A549 (cell line): Measurements from ENCODE around the gene PRKAR2B. TPM values are rescaled to one million over a fixed set of nuclear protein-coding genes. Genes with fewer than 3 reads are reported as not detected.

Experiments used
- ATAC-seq, 2 experiments: fragments of 200-7000 bp in 1 of 2; fragments of >200 bp in 1 of 2; cut with Nextera tagmentation in 1 of 2; cut with Tn5 transposase in 1 of 2; 3 replicates each; pipeline versions ENCODE4 v1.8.0 to v1.9.1; 2018 to 2020; ENCODE audit warnings: mild to moderate bottlenecking in 1 of 2, moderate library complexity in 1 of 2
- CTCF ChIA-PET: fragments of 300-600 bp; sonication (Branson Sonifier 250); formaldehyde crosslinking; extraction: SDS; loops from one replicate; lab custom pipeline; 2021; ENCODE audit warnings: antibody characterized with exemption, inconsistent platforms; lab: Yijun Ruan, JAX
- POLR2A ChIA-PET: fragments of 350-600 bp; formaldehyde crosslinking; extraction: SDS; loops from one replicate; lab custom pipeline; 2021; ENCODE audit warnings: antibody characterized with exemption, inconsistent platforms; lab: Yijun Ruan, JAX
- DNase-seq, 2 experiments: peaks; one replicate each; pipeline versions ENCODE4 v3.0.0 to v3.0.0-alpha.2; 2011 to 2016; ENCODE audit warnings: low read depth in 1 of 2, low spot score in 1 of 2
- FAIRE-seq: peaks from 2 replicates; lab custom pipeline; 2011; peaks lifted over from hg19 to GRCh38; lab: Jason Lieb, UNC
- H3K27ac ChIP-seq, 2 experiments: fragments of >200 bp; sonication (Bioruptor Twin); formaldehyde crosslinking; 3 replicates each; pipeline ENCODE4 v1.5.1; 2016 to 2017
- H3K4me1 ChIP-seq: fragments of >200 bp; sonication (Bioruptor Twin); formaldehyde crosslinking; 3 replicates; pipeline ENCODE4 v1.6.1; 2016
- H3K4me2 ChIP-seq: fragments of >200 bp; sonication (Bioruptor Twin); formaldehyde crosslinking; 3 replicates; pipeline ENCODE4 v1.6.1; 2016
- H3K4me3 ChIP-seq: fragments of >200 bp; sonication (Bioruptor Twin); formaldehyde crosslinking; 3 replicates; pipeline ENCODE4 v1.5.1; 2016
- H3K9me3 ChIP-seq: fragments of >200 bp; sonication (Bioruptor Twin); formaldehyde crosslinking; 3 replicates; pipeline ENCODE4 v1.6.1; 2016
- CBX2 ChIP-seq: fragments of 200-600 bp; sonication (generic); IDR thresholded peaks from 2 replicates; pipeline ENCODE4 v1.6.1; 2016; ENCODE audit warnings: low read depth, mild to moderate bottlenecking, borderline replicate concordance
- CHD2 ChIP-seq: fragments of 150-350 bp; IDR thresholded peaks from 2 replicates; pipeline ENCODE4 v1.6.1; 2014; ENCODE audit warnings: low read length; ENCODE audit not compliant: partially characterized antibody
- EHF ChIP-seq: fragments of 250-450 bp; sonication (Bioruptor Pico); IDR thresholded peaks from 2 replicates; pipeline ENCODE4 v1.5.0; 2020; ENCODE audit warnings: mild to moderate bottlenecking
- EHMT2 ChIP-seq: fragments of 200-600 bp; sonication (generic); IDR thresholded peaks from 2 replicates; pipeline ENCODE4 v1.6.1; 2016; ENCODE audit warnings: antibody characterized with exemption, low read depth, mild to moderate bottlenecking, moderate library complexity
- EP300 ChIP-seq, 2 experiments: fragments of >200 bp; sonication (Bioruptor Twin); formaldehyde crosslinking; IDR thresholded peaks; 2 replicates in 1 of 2; 3 replicates in 1 of 2; pipeline ENCODE4 v1.6.1; 2016 to 2017
- FOSB ChIP-seq: fragments of 250-450 bp; sonication (Bioruptor Pico); IDR thresholded peaks from 2 replicates; pipeline ENCODE4 v1.5.0; 2020; ENCODE audit warnings: mild to moderate bottlenecking, moderate library complexity
- GATA3 ChIP-seq: IDR thresholded peaks from 2 replicates; pipeline ENCODE4 v1.6.1; 2012; ENCODE audit warnings: borderline replicate concordance
- HOXA7 ChIP-seq: fragments of 250-450 bp; sonication (Bioruptor Pico); IDR thresholded peaks from 2 replicates; pipeline ENCODE4 v1.5.0; 2020; ENCODE audit warnings: mild to moderate bottlenecking, moderate library complexity
- HOXB13 ChIP-seq: fragments of 250-450 bp; sonication (Bioruptor Pico); IDR thresholded peaks from 2 replicates; pipeline ENCODE4 v1.5.0; 2020; ENCODE audit warnings: low read depth, mild to moderate bottlenecking, moderate library complexity
- JUNB ChIP-seq: fragments of >200 bp; sonication (Bioruptor Twin); formaldehyde crosslinking; IDR thresholded peaks from 2 replicates; pipeline ENCODE4 v1.6.1; 2016
- MAZ ChIP-seq: fragments of 150-350 bp; IDR thresholded peaks from 2 replicates; pipeline ENCODE4 v1.6.1; 2014; ENCODE audit warnings: antibody characterized with exemption, low read depth, low read length, borderline replicate concordance
- NFE2L2 ChIP-seq: fragments of 150-350 bp; conservative IDR thresholded peaks from 2 replicates; pipeline ENCODE4 v1.6.1; 2014; ENCODE audit warnings: low read length
- POLR2A ChIP-seq: IDR thresholded peaks from 2 replicates; pipeline ENCODE4 v1.6.1; 2012; ENCODE audit warnings: mild to moderate bottlenecking, low read length
- RNF2 ChIP-seq: fragments of 200-600 bp; sonication (generic); IDR thresholded peaks from 2 replicates; pipeline ENCODE4 v1.6.1; 2016; ENCODE audit warnings: low read depth, mild to moderate bottlenecking, antibody characterized with exemption, moderate library complexity, borderline replicate concordance
- SMC3 ChIP-seq: fragments of >200 bp; sonication (Bioruptor Twin); formaldehyde crosslinking; IDR thresholded peaks from 3 replicates; pipeline ENCODE4 v1.6.1; 2018; ENCODE audit warnings: inconsistent platforms
- ZC3H11A ChIP-seq: fragments of 450-650 bp; IDR thresholded peaks from 2 replicates; pipeline ENCODE4 v1.6.1; 2014; ENCODE audit warnings: antibody characterized with exemption, mild to moderate bottlenecking
- ZFP36 ChIP-seq: fragments of 450-650 bp; IDR thresholded peaks from 2 replicates; pipeline ENCODE4 v1.6.1; 2014; ENCODE audit warnings: borderline replicate concordance; ENCODE audit not compliant: partially characterized antibody
- WGBS: methylation state at CpG from one replicate; pipeline ENCODE4 v1.1.6; 2017; ENCODE audit errors: missing lambda C conversion rate; 5-methylcytosine and 5-hydroxymethylcytosine counted together
- polyA plus RNA-seq, 4 experiments: library from polyadenylated mRNA; depleted of rRNA in 3 of 4; stranded (reverse); fragments of >200 nt; fragmentation: RNase III in 1 of 4; extraction: RNeasy Plus Mini Kit Qiagen cat#74134 plus additional on column Dnase treatment in 1 of 4; gene quantifications; 2 replicates in 3 of 4; 3 replicates in 1 of 4; pipeline ENCODE4 v1.2.3, GENCODE V29; 2011 to 2017
- TF ChIP-seq, protein P1 (sequence below): fragments of 450-650 bp; IDR thresholded peaks from 2 replicates; pipeline ENCODE4 v1.6.1; 2014; ENCODE audit warnings: antibody characterized with exemption
- TF ChIP-seq, protein P2 (sequence below): IDR thresholded peaks from 2 replicates; pipeline ENCODE4 v1.6.1; 2012
- TF ChIP-seq, protein P3 (sequence below): fragments of >200 bp; sonication (Bioruptor Twin); formaldehyde crosslinking; IDR thresholded peaks from 3 replicates; pipeline ENCODE4 v1.5.1; 2016
- TF ChIP-seq, protein P4 (sequence below): fragments of 150-350 bp; IDR thresholded peaks from 2 replicates; pipeline ENCODE4 v1.6.1; 2014; ENCODE audit warnings: low read depth, mild to moderate bottlenecking, low read length

The PRKAR2B gene
- polyA plus RNA-seq, 2 of the 4 experiments (the other 2 are of a cell fraction) = 3.6 to 4.4 TPM

DNA sequence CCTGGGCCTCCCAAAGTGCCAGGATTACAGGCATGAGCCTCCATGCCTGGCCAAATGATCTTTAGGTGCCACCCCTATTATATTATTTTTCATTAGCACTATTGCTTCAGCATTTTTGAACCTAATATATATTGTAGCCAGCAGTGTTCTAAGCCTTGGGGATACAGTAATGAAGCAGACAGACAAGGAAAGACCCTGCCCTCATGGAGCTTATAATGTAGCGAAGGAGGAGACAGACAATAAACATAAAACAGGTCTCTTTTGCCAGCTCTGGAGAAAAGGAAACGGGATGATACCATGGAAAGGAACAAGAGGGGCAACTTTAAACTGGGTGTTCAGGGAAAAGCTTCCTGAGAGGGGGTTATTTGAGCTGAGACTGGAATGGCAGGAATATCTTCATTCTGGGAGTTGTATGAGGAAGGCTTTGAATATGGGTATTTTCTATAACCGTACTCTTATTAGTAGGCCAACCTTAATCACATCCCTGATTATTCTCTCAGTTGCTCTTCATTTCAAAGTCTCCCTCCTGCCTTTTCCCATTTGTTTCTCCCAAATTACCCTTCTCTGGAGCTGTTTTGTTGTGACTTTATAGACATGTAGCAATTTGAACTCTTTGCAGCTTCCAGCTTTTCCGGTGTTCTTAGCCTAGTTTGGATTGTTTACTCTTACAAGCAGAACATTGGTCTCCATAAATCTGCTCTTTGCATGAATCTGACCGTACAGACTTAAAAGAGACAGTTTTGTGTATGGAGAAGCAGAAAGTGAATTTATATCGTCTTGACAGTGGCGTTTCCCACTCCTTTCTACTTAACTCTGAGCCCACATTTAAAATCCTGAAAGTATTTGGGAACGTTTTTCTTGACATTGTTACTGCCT is 19.0 kb downstream of the PRKAR2B start:
- no peak overlapping the region for H3K27ac ChIP-seq

DNA sequence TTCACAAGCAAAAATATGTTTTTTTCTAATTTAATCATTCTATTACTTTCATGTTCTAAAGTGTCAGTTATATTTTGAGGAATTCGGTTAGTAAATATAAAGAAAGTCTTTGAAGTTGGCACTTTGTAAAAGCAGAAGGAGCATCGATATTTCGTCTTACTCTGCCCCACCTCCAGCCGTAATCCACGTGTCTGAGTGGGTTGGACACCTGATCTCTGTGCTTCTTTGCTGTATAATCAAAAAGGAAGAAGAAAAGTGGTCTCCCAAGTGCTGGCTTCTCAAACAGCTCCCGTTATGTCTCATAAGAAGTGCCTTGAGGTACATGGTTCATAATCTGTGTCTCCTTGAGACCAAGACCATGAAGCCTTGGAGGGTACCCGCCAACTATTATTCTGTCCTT is 19.8 kb downstream of the PRKAR2B start:
- CTCF ChIA-PET = interaction anchor here (0.8 kb wide), 1 partner anchor 40 kb away, joined by 3 read pairs; no protein-coding TSS in a partner anchor
- H3K4me1 ChIP-seq = no peaks in the 10 kb centered on the region
- 73% methylated on average over 7 of the region's 7 CpGs for WGBS

More for the DNA sequence above, 19.0 kb downstream of the PRKAR2B start:
- ChIA-PET POLR2A (no interaction called here), CTCF (no interaction called here)
- TF ChIP-seq, protein P1, sequence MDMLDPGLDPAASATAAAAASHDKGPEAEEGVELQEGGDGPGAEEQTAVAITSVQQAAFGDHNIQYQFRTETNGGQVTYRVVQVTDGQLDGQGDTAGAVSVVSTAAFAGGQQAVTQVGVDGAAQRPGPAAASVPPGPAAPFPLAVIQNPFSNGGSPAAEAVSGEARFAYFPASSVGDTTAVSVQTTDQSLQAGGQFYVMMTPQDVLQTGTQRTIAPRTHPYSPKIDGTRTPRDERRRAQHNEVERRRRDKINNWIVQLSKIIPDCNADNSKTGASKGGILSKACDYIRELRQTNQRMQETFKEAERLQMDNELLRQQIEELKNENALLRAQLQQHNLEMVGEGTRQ = no peak
- no peak for TF ChIP-seq HOXA7 (CRISPR knock-in tag)
- Histone ChIP-seq H3K4me2 (no peak overlapping the region), H3K4me1 (no peaks in the 10 kb centered on the region), H3K9me3 (no peaks in the 10 kb centered on the region), H3K4me3 (no peak overlapping the region)
- 69% methylated on average over 8 of the region's 8 CpGs for WGBS
- DNase-seq (no peak), ATAC-seq (no peak), FAIRE-seq (no peak)

DNA sequence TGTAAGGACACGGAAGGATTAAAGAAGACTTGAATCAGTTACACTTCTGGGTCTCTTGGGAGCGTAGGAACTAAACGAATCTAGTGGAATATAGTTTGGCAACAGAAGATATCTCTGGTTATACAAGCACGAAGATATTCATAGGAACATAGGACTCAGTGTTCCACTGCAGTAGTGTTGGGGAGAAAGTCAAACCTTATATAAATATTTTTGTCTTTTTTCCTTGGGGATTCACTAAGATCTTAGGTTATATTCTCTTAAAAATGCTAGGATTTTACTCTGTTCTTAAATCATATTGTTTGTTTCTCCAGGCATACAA is 21.4 kb downstream of the PRKAR2B start:
- H3K9me3 ChIP-seq = no peaks in the 10 kb centered on the region
- POLR2A ChIA-PET = no interaction called here
- H3K4me1 ChIP-seq = no peaks in the 10 kb centered on the region
- WGBS = 50% methylated on average over 4 of the region's 4 CpGs
- ATAC-seq (no peak), DNase-seq (no peak), FAIRE-seq (no peak)
- CTCF ChIA-PET = interaction anchor here (1.1 kb wide), 1 partner anchor 13 kb away, joined by 3 read pairs; no protein-coding TSS in a partner anchor
- H3K4me2 ChIP-seq = no peak overlapping the region
- TF ChIP-seq GATA3 (no peak), JUNB (no peak), HOXA7 (CRISPR knock-in tag) (no peak), ZC3H11A (no peak), POLR2A (no peak), CBX2 (no peak), MAZ (no peak), EHF (no peak), NFE2L2 (no peak), FOSB (no peak), EP300 (IDR thresholded peaks at IDR 0.05) (no peak), CHD2 (no peak), EHMT2 (no peak), ZFP36 (no peak), RNF2 (no peak), SMC3 (no peak), HOXB13 (CRISPR knock-in tag) (no peak)
- TF ChIP-seq, protein P2, sequence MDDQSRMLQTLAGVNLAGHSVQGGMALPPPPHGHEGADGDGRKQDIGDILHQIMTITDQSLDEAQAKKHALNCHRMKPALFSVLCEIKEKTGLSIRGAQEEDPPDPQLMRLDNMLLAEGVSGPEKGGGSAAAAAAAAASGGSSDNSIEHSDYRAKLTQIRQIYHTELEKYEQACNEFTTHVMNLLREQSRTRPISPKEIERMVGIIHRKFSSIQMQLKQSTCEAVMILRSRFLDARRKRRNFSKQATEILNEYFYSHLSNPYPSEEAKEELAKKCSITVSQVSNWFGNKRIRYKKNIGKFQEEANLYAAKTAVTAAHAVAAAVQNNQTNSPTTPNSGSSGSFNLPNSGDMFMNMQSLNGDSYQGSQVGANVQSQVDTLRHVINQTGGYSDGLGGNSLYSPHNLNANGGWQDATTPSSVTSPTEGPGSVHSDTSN = no peak
- TF ChIP-seq, protein P3, sequence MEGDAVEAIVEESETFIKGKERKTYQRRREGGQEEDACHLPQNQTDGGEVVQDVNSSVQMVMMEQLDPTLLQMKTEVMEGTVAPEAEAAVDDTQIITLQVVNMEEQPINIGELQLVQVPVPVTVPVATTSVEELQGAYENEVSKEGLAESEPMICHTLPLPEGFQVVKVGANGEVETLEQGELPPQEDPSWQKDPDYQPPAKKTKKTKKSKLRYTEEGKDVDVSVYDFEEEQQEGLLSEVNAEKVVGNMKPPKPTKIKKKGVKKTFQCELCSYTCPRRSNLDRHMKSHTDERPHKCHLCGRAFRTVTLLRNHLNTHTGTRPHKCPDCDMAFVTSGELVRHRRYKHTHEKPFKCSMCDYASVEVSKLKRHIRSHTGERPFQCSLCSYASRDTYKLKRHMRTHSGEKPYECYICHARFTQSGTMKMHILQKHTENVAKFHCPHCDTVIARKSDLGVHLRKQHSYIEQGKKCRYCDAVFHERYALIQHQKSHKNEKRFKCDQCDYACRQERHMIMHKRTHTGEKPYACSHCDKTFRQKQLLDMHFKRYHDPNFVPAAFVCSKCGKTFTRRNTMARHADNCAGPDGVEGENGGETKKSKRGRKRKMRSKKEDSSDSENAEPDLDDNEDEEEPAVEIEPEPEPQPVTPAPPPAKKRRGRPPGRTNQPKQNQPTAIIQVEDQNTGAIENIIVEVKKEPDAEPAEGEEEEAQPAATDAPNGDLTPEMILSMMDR = no peak
- TF ChIP-seq, protein P4, sequence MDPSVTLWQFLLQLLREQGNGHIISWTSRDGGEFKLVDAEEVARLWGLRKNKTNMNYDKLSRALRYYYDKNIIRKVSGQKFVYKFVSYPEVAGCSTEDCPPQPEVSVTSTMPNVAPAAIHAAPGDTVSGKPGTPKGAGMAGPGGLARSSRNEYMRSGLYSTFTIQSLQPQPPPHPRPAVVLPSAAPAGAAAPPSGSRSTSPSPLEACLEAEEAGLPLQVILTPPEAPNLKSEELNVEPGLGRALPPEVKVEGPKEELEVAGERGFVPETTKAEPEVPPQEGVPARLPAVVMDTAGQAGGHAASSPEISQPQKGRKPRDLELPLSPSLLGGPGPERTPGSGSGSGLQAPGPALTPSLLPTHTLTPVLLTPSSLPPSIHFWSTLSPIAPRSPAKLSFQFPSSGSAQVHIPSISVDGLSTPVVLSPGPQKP = no peak
- H3K4me3 ChIP-seq = no peak overlapping the region
- H3K27ac ChIP-seq = no peak overlapping the region

More for the DNA sequence above, 19.8 kb downstream of the PRKAR2B start:
- no peak for FAIRE-seq
- POLR2A ChIA-PET = no interaction called here
- no peak overlapping the region for H3K4me3 ChIP-seq
- ATAC-seq = no peak
- no peak for DNase-seq
- TF ChIP-seq ZC3H11A = no peak
- H3K27ac ChIP-seq = no peak overlapping the region
- no peak overlapping the region for H3K4me2 ChIP-seq
- no peaks in the 10 kb centered on the region for H3K9me3 ChIP-seq
